Measurements from ENCODE around the gene ESPN.

ESPN gene

GRCh38 chr1:6494627-6495026, 70.1 kb downstream of the ESPN start:
- POLR2A ChIA-PET, result no interaction called here
- CTCF ChIA-PET, result interaction anchor here (1.0 to 2.8 kb wide), 4 partner anchors 9 to 60 kb away, joined by 3 to 28 read pairs (median 7); partner anchors contain the start of genes NOL9 and TAS1R1

GRCh38 chr1:6495041-6495441, 70.5 kb downstream of the ESPN start:
- CTCF ChIA-PET, result interaction anchor here (1.0 to 2.8 kb wide), 4 partner anchors 9 to 60 kb away, joined by 3 to 28 read pairs (median 7); partner anchors contain the start of genes NOL9 and TAS1R1

More at GRCh38 chr1:6494627-6495026, 70.1 kb downstream of the ESPN start:
- no peak overlapping the region for H3K4me3 ChIP-seq (ENCODE audit: low read depth, low read length)
- DNase-seq (ENCODE audit: low read depth, low spot score), result no peak
- no peak for TF ChIP-seq CTCF (IDR thresholded peaks at IDR 0.05; ENCODE audit: insufficient read depth, low read length, missing control alignments)

GRCh38 chr1:6495540-6496364, 71.2 kb downstream of the ESPN start:
- TF ChIP-seq CTCF (IDR thresholded peaks at IDR 0.05; ENCODE audit: insufficient read depth, low read length, missing control alignments), result no peak
- DNase-seq (ENCODE audit: low read depth, low spot score), result no peak
- POLR2A ChIA-PET, result no interaction called here
- peak overlapping the region; percentile 62 for H3K4me3 ChIP-seq (ENCODE audit: low read depth, low read length)
- CTCF ChIA-PET, result interaction anchor here (1.0 to 2.8 kb wide), 5 partner anchors 10 to 151 kb away, joined by 3 to 28 read pairs (median 5); partner anchors contain the start of genes NOL9 and TAS1R1

More at GRCh38 chr1:6495041-6495441, 70.5 kb downstream of the ESPN start:
- POLR2A ChIA-PET, result no interaction called here
- DNase-seq (ENCODE audit: low read depth, low spot score), result no peak
- no peak overlapping the region for H3K4me3 ChIP-seq (ENCODE audit: low read depth, low read length)
- no peak for TF ChIP-seq CTCF (IDR thresholded peaks at IDR 0.05; ENCODE audit: insufficient read depth, low read length, missing control alignments)

GRCh38 chr1:6496365-6496721, 71.8 kb downstream of the ESPN start:
- TF ChIP-seq CTCF (IDR thresholded peaks at IDR 0.05; ENCODE audit: insufficient read depth, low read length, missing control alignments), result no peak
- no peak for DNase-seq (ENCODE audit: low read depth, low spot score)
- peak overlapping the region; percentile 62 for H3K4me3 ChIP-seq (ENCODE audit: low read depth, low read length)
- POLR2A ChIA-PET, result no interaction called here
- CTCF ChIA-PET, result interaction anchor here (1.2 to 2.8 kb wide), 4 partner anchors 10 to 150 kb away, joined by 4 to 28 read pairs (median 6); partner anchors contain the start of genes NOL9 and TAS1R1

- CTCF ChIA-PET, result interaction anchor here (1.2 to 2.5 kb wide), 3 partner anchors 11 to 149 kb away, joined by 4 to 28 read pairs (median 5); no protein-coding TSS in a partner anchor
Measured at GRCh38 chr1:6496890-6497214, 72.3 kb downstream of the ESPN start.

More at GRCh38 chr1:6496890-6497214, 72.3 kb downstream of the ESPN start:
- TF ChIP-seq CTCF (IDR thresholded peaks at IDR 0.05; ENCODE audit: insufficient read depth, low read length, missing control alignments), result no peak
- DNase-seq (ENCODE audit: low read depth, low spot score), result no peak
- peak overlapping the region; percentile 62 for H3K4me3 ChIP-seq (ENCODE audit: low read depth, low read length)
- POLR2A ChIA-PET, result no interaction called here
